Activated CD4-positive, CD25-positive, alpha-beta regulatory T cell treated with anti-CD3 and anti-CD28 coated beads, Interleukin-2, amount 50 U/mL, for 16 hours (primary cell): ENCODE results near the gene RAD23B.
"Not testable (repeated sequence)": the region's sequence is repeated elsewhere in the genome, so short reads cannot be mapped to it uniquely, and the experiment has no call there.

Experiments used
- DNase-seq: peaks from one replicate; pipeline ENCODE4 v3.0.0-alpha.2; 2020; ENCODE audit warnings: low read depth, low spot score

RAD23B gene

GRCh38 chr9:107282759-107283622 is at the start of gene RAD23B:
RAD23B (plus strand) TSS chr9:107283279; CDS start chr9:107283630, 351 bp downstream.
- peak; percentile 97 for DNase-seq

- DNase-seq, result no peak
These were observed 47.2 kb upstream of the RAD23B start for GRCh38 chr9:107235765-107236442.

GRCh38 chr9:107237873-107238272 is 45.2 kb upstream of the RAD23B start:
- DNase-seq, result no peak

GRCh38 chr9:107239474-107239873 is 43.6 kb upstream of the RAD23B start:
- DNase-seq, result no peak

- no peak for DNase-seq
These were observed 42.8 kb upstream of the RAD23B start for GRCh38 chr9:107240260-107240659.

- DNase-seq, result no peak
These were observed 40.7 kb upstream of the RAD23B start for GRCh38 chr9:107242073-107243030.

GRCh38 chr9:107243742-107244141 is 39.3 kb upstream of the RAD23B start:
- DNase-seq, result no peak

GRCh38 chr9:107246259-107247254 is 36.5 kb upstream of the RAD23B start:
- no peak for DNase-seq

- no peak for DNase-seq
These were observed 34.4 kb upstream of the RAD23B start for GRCh38 chr9:107248714-107249113.

GRCh38 chr9:107249131-107249533 is 33.9 kb upstream of the RAD23B start:
- DNase-seq, result no peak

- no peak for DNase-seq
These were observed 33.3 kb upstream of the RAD23B start for GRCh38 chr9:107249665-107250285.

- no peak for DNase-seq
These were observed 31.2 kb upstream of the RAD23B start for GRCh38 chr9:107251756-107252322.

- no peak for DNase-seq
These were observed 24.2 kb upstream of the RAD23B start for GRCh38 chr9:107258919-107259318.

- not testable (repeated sequence) for DNase-seq
These were observed 23.2 kb upstream of the RAD23B start for GRCh38 chr9:107259751-107260313.

GRCh38 chr9:107260437-107261081 is 22.5 kb upstream of the RAD23B start:
- no peak for DNase-seq

- no peak for DNase-seq
These were observed 22.0 kb upstream of the RAD23B start for GRCh38 chr9:107261106-107261505.

GRCh38 chr9:107263289-107263688 is 19.8 kb upstream of the RAD23B start:
- no peak for DNase-seq

GRCh38 chr9:107266624-107267368 is 16.3 kb upstream of the RAD23B start:
- DNase-seq, result no peak
